Neural cell (in vitro differentiated cells): ENCODE results near the gene ZSCAN2. TPM values are rescaled to one million over a fixed set of nuclear protein-coding genes. Genes with fewer than 3 reads are reported as not detected.
"Not testable (repeated sequence)": the region's sequence is repeated elsewhere in the genome, so short reads cannot be mapped to it uniquely, and the experiment has no call there.

Source experiments
- H2AFZ ChIP-seq: fragments of 200-600, 300-800 bp; sonication (generic), shearing (Covaris generic); 2 replicates; pipeline ENCODE4 v1.6.0; 2014; ENCODE audit warnings: low read depth, mild to moderate bottlenecking, antibody characterized with exemption, low read length, moderate library complexity
- H3F3A ChIP-seq: fragments of 200-600 bp; shearing (Covaris generic); 2 replicates; pipeline ENCODE4 v1.6.1; 2016; ENCODE audit warnings: mild to moderate bottlenecking, moderate library complexity, mixed read lengths, antibody characterized with exemption, low read length; ENCODE audit not compliant: insufficient read depth, poor library complexity, severe bottlenecking
- H3K27ac ChIP-seq: fragments of 200-600, 300-800 bp; sonication (generic), shearing (Covaris generic); 2 replicates; pipeline ENCODE4 v1.5.1; 2014; ENCODE audit warnings: mild to moderate bottlenecking, low read length, moderate library complexity
- H3K27me3 ChIP-seq: fragments of 300-800, 200-600 bp; sonication (generic), shearing (Covaris generic); 2 replicates; pipeline ENCODE4 v1.6.0; 2014; ENCODE audit warnings: mild to moderate bottlenecking, low read depth, low read length, moderate library complexity; ENCODE audit not compliant: insufficient read depth
- H3K36me3 ChIP-seq: fragments of 300-800, 200-600 bp; sonication (generic), shearing (Covaris generic); 2 replicates; pipeline ENCODE4 v1.5.1; 2014; ENCODE audit warnings: mild to moderate bottlenecking, antibody characterized with exemption, low read length, moderate library complexity; ENCODE audit not compliant: insufficient read depth
- H3K4me2 ChIP-seq: fragments of 300-800, 200-600 bp; sonication (generic), shearing (Covaris generic); 2 replicates; pipeline ENCODE4 v1.6.0; 2014; ENCODE audit warnings: mild to moderate bottlenecking, low read length
- H3K4me3 ChIP-seq: fragments of 300-800, 200-600 bp; sonication (generic), shearing (Covaris generic); 2 replicates; pipeline ENCODE4 v1.5.1; 2014; ENCODE audit warnings: mild to moderate bottlenecking, low read length, moderate library complexity
- H3K79me2 ChIP-seq: fragments of 200-600 bp; shearing (Covaris generic); replicated peaks from 2 replicates; pipeline ENCODE4 v1.6.0; 2014; ENCODE audit warnings: mild to moderate bottlenecking, low read length, moderate library complexity; ENCODE audit not compliant: insufficient read depth
- H3K9ac ChIP-seq: fragments of 300-800, 200-600 bp; sonication (generic), shearing (Covaris generic); 2 replicates; pipeline ENCODE4 v1.6.1; 2016; ENCODE audit warnings: mild to moderate bottlenecking, low read length, mixed read lengths
- H3K9me2 ChIP-seq: fragments of 200-600 bp; shearing (Covaris generic); 2 replicates; pipeline ENCODE4 v1.6.1; 2016; ENCODE audit warnings: mild to moderate bottlenecking, low read length, mixed read lengths; ENCODE audit not compliant: insufficient read depth
- H3K9me3 ChIP-seq: fragments of 200-600, 300-800 bp; sonication (generic), shearing (Covaris generic); 2 replicates; pipeline ENCODE4 v1.6.1; 2016; ENCODE audit warnings: mild to moderate bottlenecking, mixed run types, low read length, moderate library complexity, mixed read lengths
- H4K20me1 ChIP-seq: fragments of 200-600 bp; shearing (Covaris generic); 2 replicates; pipeline ENCODE4 v1.6.1; 2016; ENCODE audit warnings: mild to moderate bottlenecking, mixed run types; ENCODE audit not compliant: insufficient read depth
- CTCF ChIP-seq: fragments of 450-650 bp; IDR thresholded peaks from 2 replicates; pipeline ENCODE4 v1.5.1; 2014; ENCODE audit warnings: antibody characterized with exemption, mild to moderate bottlenecking, moderate library complexity; ENCODE audit not compliant: poor library complexity, severe bottlenecking
- EP300 ChIP-seq: fragments of 450-650 bp; conservative IDR thresholded peaks from 2 replicates; pipeline ENCODE4 v1.6.1; 2014; ENCODE audit warnings: antibody characterized with exemption, mild to moderate bottlenecking, moderate library complexity; ENCODE audit not compliant: poor library complexity, severe bottlenecking
- EZH2 ChIP-seq: fragments of 200-600, 300-800 bp; shearing (Covaris generic), sonication (generic); IDR thresholded peaks from 2 replicates; pipeline ENCODE4 v1.6.1; 2014; ENCODE audit warnings: antibody characterized with exemption, low read length, borderline replicate concordance, mild to moderate bottlenecking; ENCODE audit not compliant: insufficient read depth, poor library complexity, severe bottlenecking
- MXI1 ChIP-seq: fragments of 450-650 bp; conservative IDR thresholded peaks from 2 replicates; pipeline ENCODE4 v1.6.1; 2014; ENCODE audit warnings: antibody characterized with exemption, mild to moderate bottlenecking; ENCODE audit not compliant: poor library complexity, severe bottlenecking
- POLR2AphosphoS5 ChIP-seq: IDR thresholded peaks from 2 replicates; pipeline ENCODE4 v1.6.1; 2012
- RAD21 ChIP-seq: fragments of 450-650 bp; conservative IDR thresholded peaks from 2 replicates; pipeline ENCODE4 v1.6.1; 2014; ENCODE audit warnings: antibody characterized with exemption, mild to moderate bottlenecking, moderate library complexity
- REST ChIP-seq: IDR thresholded peaks from 2 replicates; pipeline ENCODE4 v1.6.1; 2012; ENCODE audit warnings: borderline replicate concordance
- SMC3 ChIP-seq: fragments of 450-650 bp; conservative IDR thresholded peaks from 2 replicates; pipeline ENCODE4 v1.6.1; 2014; ENCODE audit warnings: antibody characterized with exemption, mild to moderate bottlenecking, moderate library complexity; ENCODE audit not compliant: poor library complexity
- TAF1 ChIP-seq: IDR thresholded peaks from 2 replicates; pipeline ENCODE4 v1.6.1; 2012; ENCODE audit warnings: low read depth
- polyA plus RNA-seq: library from polyadenylated mRNA; depleted of rRNA; stranded (reverse); fragments of >200 nt; gene quantifications from 2 replicates; pipeline ENCODE4 v1.2.3, GENCODE V29; 2014

ZSCAN2 gene
- polyA plus RNA-seq, 1 donor from 2014 or later, result 55.6 TPM

- H3K4me3 ChIP-seq, H2AFZ ChIP-seq, H3K36me3 ChIP-seq, H3K4me2 ChIP-seq, H3K27ac ChIP-seq, H3K27me3 ChIP-seq, H3K79me2 ChIP-seq, H4K20me1 ChIP-seq, H3F3A ChIP-seq, H3K9ac ChIP-seq, H3K9me3 ChIP-seq, H3K9me2 ChIP-seq: not testable (repeated sequence)
These were observed 21.5 kb upstream of the ZSCAN2 start for GRCh38 chr15:84579261-84579721.

- H3K36me3 ChIP-seq, H3K27me3 ChIP-seq: not testable (repeated sequence)
These were observed 19.0 kb upstream of the ZSCAN2 start for GRCh38 chr15:84581676-84582428.

GRCh38 chr15:84582583-84583157 lies 18.1 kb upstream of the ZSCAN2 start:
- Histone ChIP-seq H3K27me3 (no peaks in the 10 kb centered on the region), H2AFZ (no peak overlapping the region), H3K27ac (no peak overlapping the region), H4K20me1 (no peaks in the 10 kb centered on the region), H3K9me3 (no peaks in the 10 kb centered on the region), H3K9ac (no peak overlapping the region), H3K4me3 (no peak overlapping the region), H3K79me2 (no peaks in the 10 kb centered on the region), H3K9me2 (no peaks in the 10 kb centered on the region), H3F3A (no peaks in the 10 kb centered on the region), H3K36me3 (no peaks in the 10 kb centered on the region), H3K4me2 (no peak overlapping the region)
- TF ChIP-seq RAD21 (no peak), CTCF (no peak), EP300 (no peak), SMC3 (no peak), MXI1 (no peak), POLR2AphosphoS5 (no peak), REST (no peak), EZH2 (no peak), TAF1 (no peak)

More at GRCh38 chr15:84581676-84582428, 19.0 kb upstream of the ZSCAN2 start:
- H4K20me1 ChIP-seq, H3K9ac ChIP-seq, H3K9me3 ChIP-seq, H2AFZ ChIP-seq, H3K4me3 ChIP-seq, H3K79me2 ChIP-seq, H3K4me2 ChIP-seq, H3F3A ChIP-seq, H3K9me2 ChIP-seq, H3K27ac ChIP-seq: not testable (repeated sequence)

GRCh38 chr15:84583921-84584320 lies 16.9 kb upstream of the ZSCAN2 start:
- H3K27me3 ChIP-seq, H3K79me2 ChIP-seq, H4K20me1 ChIP-seq, H3K9me2 ChIP-seq, H3K4me3 ChIP-seq, H3K9ac ChIP-seq, H2AFZ ChIP-seq, H3F3A ChIP-seq, H3K27ac ChIP-seq, H3K4me2 ChIP-seq, H3K36me3 ChIP-seq, H3K9me3 ChIP-seq: not testable (repeated sequence)
